ENCODE measurements around the gene ZFYVE9.
"Not testable (repeated sequence)": the region's sequence is repeated elsewhere in the genome, so short reads cannot be mapped to it uniquely, and the experiment has no call there.

DNA sequence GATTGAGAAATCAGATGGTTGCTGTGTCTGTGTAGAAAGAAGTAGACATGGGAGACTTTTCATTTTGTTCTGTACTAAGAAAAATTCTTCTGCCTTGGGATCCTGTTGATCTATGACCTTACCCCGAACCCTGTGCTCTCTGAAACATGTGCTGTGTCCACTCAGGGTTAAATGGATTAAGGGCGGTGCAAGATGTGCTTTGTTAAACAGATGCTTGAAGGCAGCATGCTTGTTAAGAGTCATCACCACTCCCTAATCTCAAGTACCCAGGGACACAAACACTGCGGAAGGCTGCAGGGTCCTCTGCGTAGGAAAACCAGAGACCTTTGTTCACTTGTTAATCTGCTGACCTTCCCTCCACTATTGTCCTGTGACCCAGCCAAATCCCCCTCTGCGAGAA, 40.4 kb downstream of the ZFYVE9 start:
- TF ChIP-seq, protein P1, sequence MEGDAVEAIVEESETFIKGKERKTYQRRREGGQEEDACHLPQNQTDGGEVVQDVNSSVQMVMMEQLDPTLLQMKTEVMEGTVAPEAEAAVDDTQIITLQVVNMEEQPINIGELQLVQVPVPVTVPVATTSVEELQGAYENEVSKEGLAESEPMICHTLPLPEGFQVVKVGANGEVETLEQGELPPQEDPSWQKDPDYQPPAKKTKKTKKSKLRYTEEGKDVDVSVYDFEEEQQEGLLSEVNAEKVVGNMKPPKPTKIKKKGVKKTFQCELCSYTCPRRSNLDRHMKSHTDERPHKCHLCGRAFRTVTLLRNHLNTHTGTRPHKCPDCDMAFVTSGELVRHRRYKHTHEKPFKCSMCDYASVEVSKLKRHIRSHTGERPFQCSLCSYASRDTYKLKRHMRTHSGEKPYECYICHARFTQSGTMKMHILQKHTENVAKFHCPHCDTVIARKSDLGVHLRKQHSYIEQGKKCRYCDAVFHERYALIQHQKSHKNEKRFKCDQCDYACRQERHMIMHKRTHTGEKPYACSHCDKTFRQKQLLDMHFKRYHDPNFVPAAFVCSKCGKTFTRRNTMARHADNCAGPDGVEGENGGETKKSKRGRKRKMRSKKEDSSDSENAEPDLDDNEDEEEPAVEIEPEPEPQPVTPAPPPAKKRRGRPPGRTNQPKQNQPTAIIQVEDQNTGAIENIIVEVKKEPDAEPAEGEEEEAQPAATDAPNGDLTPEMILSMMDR (IDR thresholded peaks at IDR 0.05) = not testable (repeated sequence)
- not testable (repeated sequence) for TF ChIP-seq POLR2AphosphoS5 (IDR thresholded peaks at IDR 0.05)

Data from suprapubic skin (tissue), 3 donors.